Measurements from ENCODE around the gene CCDC159.
A peak's percentile ranks its signal among the peaks of the same experiment; 100 is the strongest.
"Not testable (repeated sequence)": the region's sequence is repeated elsewhere in the genome, so short reads cannot be mapped to it uniquely, and the experiment has no call there.

The CCDC159 gene, protein sequence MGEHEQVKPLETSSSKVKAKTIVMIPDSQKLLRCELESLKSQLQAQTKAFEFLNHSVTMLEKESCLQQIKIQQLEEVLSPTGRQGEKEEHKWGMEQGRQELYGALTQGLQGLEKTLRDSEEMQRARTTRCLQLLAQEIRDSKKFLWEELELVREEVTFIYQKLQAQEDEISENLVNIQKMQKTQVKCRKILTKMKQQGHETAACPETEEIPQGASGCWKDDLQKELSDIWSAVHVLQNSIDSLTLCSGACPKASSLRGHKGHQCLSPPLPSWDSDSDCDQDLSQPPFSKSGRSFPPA

DNA sequence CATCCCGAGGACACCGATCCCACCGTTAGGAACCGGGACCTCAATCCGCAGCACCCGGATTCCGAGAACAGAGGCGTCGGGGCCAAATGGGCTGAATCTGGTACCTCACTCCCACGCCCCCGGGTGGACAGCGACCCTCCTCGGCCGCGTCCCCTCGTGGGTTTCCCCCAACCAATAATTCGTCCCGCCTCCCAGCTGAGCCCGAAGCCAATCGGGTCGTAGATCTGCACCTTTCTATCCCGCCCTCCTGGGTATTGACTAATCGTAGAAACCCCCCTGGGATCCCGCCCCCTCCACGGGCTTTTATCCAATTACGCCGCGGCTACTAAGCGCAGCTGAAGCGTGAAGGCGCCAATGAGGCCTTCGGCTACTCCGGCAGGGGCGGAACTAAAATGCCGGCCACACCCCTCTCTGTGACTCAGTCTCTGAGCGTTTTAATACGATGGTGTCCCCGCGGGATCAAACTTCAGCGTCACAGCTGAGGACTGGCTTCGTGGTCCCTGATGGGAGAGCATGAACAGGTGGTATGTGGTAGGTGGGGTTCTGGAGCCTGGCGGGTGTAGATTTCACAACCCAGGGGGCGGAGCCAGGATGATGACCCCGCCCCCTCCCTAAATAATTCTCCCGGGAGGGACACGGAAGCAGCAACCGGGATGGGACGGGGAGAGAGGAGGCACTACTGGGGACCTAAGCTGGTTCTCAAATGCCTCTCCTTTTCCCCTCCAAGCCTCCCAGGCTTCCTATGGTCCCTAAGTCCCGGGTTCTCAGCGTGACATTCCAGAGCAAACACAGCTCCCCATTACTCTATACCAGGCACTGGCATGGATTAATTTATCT lies at the start of gene CCDC159, which contains the start of gene TMEM205:
CCDC159 (plus strand) TSS at position 416 of the 837 bp plus-strand sequence; CDS start at position 504, 88 bp downstream.
TMEM205 (minus strand) TSS at position 165 of the 837 bp plus-strand sequence. CDS start 649 bp downstream, outside the sequence.
- DNase-seq = peak; percentile 90 to 97 (median 94)

DNA sequence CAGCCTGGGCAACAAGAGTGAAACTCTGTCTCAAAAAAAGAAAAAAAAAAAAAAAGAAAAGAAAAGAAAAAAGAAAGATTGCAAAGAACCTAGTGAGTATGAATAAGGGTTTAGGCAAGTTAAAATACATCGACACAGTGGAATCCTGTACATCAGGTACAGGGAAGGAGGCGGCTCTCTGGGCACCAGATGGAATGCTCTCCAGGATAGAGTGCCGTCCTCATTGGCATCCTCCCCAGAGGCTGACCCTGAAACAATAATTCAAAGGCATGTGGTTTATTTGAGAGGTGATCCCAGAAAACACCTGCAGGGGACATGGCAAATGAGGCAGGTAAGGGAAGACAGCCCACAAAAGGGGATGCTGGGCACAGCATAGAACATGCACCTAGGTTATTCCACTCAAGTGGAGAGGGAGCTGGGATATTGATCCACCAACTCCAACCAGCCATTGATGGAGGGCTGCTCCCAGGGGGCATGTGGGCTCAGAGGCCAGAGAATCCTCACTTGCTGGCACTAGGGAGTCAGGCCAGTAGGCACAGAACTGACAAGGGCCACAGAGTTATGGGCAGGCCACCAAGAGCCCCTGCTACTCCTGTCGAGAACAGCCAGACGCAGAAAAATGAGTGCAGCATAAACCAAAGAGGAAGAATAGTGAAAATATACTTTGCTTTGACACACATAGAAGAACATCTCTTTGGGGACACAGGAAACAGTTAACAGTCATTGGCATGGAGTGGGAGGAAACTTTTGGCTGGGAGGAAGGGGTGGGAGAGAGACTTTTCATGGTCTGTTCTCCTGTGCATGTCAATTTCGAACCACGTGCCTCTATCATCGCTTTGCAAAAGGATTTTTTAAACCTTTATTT lies 46.1 kb upstream of the CCDC159 start:
- DNase-seq = no peak

DNA sequence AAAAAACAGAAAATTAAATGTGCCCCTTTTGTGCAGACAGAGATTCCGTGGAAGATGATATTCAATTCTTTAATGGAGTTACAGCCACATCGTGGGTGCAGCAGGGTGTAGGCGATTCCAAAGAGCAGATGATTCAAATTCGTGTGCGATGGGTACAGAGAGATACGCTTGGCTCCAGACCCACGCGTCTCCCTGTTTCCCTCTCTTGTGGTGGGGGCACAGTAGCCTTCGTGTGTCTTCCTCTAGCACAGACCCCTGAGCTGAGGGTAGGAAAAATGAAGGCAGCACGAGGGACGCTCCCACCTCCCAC lies 45.6 kb upstream of the CCDC159 start:
- DNase-seq = no peak

DNA sequence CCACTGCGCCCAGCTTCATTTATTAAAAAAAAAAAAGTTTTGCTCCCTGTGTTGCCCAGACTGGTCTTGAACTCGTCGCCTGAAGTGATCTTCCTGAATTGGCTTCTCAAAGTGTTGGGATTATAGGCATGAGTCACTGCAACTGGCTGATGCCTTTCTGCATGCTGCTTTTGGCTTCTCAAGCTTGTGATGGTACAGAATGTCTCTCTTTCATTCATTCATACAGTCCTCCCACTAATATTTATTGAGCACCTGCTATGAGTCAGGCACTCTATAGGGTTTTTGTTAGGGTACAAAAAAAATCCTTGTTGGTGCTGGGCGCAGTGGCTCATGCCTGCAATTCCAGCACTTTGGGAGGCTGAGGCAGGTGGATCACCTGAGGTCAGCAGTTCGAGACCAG lies 41.4 kb upstream of the CCDC159 start:
- no peak for DNase-seq

DNA sequence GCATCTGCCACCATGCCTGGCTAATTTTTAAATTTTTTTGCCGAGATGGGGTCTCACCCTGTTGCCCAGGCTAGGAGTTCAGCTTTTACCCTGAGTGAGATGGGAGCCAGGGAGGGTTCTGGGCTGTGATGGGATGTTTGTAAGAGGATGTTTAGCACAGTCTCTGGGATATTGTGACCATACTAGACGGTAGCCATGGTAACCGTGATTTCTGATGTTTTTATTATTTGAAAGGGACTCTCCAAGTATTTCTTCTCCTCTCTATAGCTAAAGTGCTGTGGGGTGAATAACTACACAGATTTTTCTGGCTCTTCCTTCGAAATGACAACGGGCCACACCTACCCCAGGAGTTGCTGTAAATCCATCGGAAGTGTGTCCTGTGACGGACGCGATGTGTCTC lies 40.0 kb upstream of the CCDC159 start:
- DNase-seq = no peak

DNA sequence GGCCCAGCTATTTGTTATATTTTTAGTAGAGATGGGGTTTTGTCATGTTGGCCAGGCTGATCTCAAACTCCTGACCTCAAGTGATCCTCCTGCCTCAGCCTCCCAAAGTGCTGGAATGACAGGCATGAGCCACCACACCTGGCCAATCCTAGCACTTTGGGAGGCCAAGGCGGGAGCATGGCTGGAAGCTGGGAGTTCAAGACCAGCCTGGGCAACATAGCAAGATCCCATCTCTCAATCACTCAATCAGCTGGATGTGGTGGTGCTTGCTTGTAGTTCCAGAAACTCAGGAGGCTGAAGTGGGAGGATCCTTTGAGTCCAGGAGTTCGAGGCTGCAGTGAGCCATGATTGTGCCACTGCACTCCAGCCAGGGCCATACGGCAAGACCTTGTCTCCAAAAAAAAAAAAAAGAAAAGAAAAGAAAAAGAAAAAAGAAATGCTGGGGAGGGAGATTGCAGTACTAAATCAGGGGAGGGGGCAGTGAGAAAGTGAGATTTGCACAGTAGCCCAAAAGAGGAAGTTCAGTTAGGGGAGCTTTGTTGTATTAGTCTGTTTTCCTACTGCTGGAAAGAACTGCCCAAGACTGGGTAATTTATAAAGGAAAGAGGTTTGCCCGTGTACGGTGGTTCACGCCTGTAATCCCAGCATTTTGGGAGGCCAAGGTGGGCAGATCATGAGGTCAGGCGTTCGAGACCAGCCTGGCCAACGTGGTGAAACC lies 25.9 kb upstream of the CCDC159 start:
- DNase-seq = not testable (repeated sequence)

DNA sequence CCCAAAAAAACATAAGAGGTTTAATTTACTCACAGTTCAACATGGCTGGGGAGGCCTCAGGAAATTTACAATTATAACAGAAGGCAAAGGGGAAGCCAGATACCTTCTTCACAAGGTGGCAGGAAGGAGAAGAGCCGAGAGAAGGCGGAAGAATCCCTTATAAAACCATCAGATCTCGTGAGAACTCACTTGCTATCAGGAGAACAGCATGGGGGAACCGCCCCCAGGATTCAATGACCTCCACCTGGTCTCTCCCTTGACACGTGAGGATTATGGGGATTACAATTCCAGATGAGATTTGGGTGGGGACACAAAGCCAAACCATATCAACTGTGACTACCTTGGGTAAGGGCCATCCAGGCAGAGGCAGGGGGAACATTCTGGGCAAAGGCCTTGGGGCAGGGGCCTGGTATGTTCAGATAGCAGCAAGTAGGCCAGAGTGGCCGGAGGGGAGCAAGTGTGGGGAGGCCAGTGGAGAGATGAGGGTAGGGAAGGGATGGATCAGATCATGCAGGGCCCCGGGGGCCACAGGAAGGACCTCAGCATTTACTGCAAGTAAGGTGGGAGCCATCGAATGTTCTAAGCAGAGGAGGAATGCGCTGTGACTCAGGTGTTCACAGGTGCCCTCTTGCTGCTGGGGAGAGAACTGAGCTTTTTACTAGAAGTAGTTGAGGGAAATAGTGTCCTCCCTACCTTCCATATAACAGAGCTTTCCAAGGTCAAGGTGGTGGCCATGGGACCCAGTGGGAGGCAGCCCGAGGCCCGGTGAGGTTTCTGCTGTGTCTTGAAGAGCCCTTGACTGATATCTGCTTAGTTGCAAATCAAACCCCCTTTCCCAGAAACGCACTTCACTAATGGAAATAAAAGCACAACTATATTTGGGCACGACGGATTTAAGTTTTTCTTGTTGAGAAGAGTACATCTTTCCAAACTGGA lies 24.9 kb upstream of the CCDC159 start:
- no peak for DNase-seq

DNA sequence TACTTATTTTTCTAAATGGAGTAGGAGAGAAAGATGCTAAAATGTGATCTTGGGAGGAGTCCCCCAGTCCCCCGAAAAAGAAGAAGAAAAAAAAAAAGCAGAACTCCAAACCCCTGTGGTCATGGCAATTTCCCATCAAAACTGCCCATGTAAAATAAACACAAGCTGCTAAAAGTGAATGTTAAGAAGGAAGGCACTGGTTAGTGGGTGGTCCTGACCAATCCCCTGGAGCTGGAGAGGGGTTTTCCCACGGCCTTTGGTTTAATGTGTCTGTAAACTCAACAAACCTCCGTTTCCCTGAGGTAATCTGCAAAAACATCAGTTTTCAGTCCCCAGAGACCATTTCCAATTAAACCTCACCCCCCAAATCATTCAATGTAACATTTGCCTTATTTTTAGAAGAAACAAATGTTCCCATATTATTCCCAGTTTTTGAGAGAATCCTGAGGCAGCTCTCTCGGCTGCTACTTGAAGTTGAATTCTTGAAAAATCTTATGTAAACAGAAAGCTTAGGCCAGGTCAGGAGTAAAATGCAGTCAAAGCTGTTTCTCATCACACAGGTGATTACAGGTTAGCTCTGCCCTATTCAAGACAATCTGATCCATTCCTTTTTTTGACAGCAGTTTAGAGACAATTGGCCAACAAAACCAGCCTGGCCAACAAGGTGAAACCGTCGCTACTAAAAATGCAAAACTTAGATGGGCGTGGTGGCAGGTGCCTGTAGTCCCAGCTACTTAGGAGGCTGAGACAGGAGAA lies 23.9 kb upstream of the CCDC159 start:
- no peak for DNase-seq

DNA sequence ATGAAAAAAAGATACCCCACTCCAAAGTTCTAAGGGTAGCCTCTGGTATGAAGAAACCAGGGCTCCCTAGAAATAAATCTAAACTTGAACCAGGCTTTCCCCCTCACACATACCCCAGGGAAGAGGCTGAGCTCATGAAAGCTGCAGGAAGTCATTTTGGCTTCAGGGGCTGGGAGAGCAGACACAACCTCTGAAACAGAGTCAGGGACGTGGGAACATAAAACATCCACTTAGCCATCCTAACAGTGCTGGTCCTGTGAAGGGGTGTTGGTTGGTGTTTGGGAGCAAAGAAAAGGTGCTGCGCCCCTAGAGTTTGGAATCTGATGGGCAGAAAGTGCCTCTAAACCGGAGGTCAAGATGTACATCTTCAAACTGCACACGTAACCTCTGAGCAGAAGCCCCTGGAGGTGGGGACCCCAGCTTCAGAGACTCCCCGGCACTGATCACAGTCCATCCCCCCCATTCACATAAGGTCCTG lies 22.7 kb upstream of the CCDC159 start:
- no peak for DNase-seq

DNA sequence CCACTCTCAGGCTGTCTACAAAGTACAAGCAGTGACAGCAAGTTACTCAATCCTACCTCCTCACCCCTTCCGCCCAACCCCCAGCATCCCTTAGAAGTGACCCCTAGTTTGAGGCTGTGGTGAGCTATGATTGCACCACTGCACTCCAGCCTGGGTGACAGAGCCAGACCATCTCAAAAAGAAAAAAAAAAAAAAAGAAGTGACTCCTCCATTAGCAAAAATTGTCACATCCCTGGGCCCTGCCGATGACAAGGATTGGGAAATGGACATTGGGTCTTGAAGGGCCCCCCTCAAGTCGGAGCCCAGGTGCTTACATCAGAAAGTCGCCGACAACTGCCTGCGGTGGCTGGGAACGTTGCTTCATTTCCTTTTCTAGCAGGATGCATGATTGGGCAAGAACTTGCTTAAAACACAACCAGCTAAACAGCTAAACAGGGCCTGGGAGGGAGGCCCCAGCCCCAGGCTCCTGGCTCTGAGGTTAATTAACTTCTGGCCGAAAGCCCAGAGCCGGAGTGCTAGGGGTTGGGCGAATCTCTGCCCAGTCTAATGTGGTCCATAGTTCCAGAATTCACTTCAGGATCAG lies 22.1 kb upstream of the CCDC159 start:
- peak in 1 of 4 experiments; percentile 18 for DNase-seq

DNA sequence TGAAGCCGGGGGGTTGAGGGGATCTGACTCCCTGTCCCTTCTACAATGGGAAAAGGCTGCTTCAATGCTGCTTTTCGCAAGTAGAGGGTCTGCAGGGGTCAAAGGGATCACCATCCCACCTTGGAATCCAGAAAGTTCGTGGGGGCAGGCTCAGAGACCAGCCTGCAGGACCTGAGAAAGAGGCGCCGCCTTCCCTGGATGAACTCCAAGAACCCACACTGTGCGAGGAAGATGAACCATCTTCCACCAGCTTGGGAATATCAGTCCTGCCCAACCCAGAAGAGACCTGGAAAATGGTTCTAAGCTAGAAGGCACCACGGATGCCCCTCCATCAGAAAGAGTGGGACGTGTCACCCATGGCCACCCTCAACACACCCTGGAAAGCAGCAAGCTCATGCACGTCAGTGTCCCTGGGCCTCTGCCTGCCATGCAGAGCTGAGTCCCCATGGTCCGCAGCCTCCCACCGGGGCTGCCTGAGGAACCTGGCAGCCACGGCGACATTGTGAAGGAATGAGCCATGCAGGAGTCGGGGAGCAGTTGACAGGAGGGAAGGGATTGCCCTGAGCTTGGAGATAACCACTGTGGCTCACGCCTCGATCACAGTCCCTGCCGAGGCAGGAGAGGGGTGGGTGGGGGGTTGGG lies 21.4 kb upstream of the CCDC159 start:
- no peak for DNase-seq

DNA sequence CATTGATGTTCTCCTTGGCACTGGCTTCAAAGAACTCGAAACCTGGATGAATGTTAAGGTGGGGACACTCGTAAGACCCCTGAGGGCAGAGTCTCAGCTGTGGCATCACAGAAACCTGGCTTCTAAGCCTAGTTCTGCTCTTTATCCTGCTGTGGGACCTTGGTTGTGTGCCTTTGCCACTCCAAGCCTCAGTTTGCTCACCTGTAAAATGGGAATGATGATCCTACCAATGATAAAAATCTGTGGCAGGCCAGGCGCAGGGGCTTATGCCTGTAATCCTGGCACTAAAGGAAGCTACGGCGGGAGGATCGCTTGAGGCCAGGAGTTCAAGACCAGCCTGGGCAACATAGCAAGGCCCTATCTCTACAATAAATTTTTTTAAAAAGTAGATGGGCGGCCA lies 20.8 kb upstream of the CCDC159 start:
- DNase-seq = no peak

DNA sequence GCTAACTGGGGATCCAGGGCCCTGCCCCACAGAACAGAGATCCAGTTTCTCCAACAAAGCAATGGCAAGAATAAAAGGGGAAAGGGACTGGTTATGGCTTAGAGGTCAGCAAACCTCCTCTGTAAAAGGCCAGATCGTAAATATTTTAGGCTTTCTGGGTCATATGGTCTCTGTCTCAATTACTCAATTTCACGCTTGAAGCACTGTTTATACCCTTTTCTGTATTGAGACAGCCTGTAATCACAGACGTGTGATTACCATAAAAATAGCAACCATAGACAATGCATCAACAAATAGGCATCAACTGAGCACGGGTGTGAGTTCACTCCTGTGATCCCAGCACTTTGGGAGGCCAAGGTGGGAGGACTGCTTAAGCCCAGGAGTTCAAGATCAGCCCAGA lies 16.2 kb upstream of the CCDC159 start:
- DNase-seq = no peak

DNA sequence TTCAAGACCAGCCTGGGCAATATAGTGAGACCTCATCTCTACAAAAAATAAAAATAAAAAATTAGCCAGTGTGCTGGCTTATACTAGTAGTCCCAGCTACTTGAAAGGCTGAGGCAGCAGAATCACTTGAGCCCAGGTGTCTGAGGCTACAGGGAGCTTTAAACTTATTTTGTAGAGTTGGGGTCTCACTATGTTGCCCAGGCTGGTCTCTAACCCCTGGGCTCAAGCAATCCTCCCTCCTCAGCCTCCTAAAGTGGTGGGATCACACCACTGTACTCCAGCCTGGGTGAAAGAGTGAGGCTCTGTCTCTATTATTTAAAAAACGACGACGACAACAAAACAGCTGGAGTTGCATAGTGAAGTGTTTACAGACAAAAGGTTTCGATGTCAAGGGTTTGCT lies 14.8 kb upstream of the CCDC159 start:
- DNase-seq = no peak

DNA sequence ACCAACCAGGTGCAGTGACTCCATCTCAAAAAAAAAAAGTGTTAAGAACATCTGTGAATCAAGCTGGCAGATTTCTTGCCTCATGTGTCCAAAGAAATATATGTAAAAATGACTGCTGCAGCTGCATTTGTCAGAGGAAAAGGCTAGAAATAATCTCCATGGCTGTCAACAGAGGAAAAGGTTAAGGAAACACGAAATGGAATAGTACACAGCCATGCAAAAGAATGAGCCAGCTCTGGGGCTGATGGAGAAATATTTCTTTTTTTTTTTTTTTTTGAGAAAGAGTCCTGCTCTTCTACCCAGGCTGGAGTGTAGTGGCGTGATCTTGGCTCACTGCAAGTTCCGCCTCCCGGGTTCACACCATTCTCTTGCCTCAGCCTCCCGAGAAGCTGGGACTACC lies 13.5 kb upstream of the CCDC159 start:
- DNase-seq = no peak

DNA sequence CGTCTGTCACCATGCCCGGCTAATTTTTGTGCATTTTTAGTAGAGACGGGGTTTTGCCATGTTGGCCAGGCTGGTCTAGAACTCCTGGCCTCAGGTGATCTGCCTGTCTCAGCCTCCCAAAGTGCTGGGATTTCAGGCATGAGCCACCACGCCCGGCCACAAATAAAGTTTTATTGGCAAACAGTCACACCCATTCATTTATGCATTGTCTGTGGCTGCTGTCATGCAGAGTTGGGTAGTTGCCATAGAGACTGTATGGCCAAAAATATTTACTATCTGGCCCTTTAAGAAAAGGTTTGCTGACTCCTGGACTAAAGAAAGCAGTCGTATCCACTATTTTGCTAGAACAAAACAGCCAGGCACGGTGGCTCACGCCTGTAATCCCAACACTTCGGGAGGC lies 12.5 kb upstream of the CCDC159 start:
- not testable (repeated sequence) for DNase-seq

DNA sequence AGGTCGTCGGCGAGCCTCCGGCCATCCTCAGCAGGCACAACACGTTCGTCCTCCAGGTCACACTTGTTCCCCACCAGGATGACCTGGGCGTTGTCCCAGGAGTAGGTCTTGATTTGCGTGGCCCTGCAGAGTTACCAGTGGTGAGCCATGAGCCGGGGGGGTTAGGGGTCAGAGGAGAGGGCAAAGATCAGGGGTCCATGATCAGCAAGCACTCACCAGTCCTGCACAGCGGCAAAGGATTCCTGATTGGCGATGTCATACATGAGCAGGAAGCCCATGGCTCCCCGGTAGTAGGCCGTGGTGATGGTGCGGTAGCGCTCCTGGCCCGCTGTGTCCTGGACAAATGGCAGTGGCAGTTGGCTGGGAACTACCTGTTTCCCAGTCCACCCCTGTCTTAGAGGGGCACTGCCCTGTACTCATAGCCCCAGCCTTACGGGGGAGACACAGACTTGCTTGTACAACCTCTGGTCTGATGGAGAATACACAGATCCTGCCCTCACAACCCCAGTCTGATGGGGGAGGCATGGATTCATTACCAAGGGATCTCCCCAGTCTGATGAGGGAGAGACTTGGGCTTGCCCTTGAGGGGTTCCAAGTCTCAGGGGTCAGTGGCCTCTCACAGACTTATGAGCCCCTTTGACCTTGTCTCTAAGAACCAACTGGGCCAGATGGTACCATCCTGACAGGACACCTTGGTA lies 10.7 kb upstream of the CCDC159 start:
- DNase-seq = no peak

DNA sequence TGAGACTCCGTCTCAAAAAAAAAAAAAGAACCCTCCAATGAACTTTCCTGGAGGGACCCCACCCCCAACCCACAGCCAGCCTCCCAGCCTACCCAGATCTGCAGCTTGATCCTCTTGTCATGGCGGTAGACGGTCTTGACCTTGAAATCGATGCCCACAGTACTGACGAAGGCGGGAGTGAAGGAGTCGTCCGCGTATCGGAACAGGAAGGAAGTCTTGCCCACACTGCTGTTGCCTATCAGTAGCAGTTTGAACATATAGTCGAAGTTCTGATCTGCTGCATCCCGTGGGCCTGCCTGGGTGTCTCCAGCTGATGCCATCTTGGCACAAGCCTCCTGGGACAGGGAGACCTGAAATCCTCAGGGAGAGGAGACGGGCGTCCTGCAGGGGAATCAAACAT lies 9.2 kb upstream of the CCDC159 start:
- DNase-seq = no peak

DNA sequence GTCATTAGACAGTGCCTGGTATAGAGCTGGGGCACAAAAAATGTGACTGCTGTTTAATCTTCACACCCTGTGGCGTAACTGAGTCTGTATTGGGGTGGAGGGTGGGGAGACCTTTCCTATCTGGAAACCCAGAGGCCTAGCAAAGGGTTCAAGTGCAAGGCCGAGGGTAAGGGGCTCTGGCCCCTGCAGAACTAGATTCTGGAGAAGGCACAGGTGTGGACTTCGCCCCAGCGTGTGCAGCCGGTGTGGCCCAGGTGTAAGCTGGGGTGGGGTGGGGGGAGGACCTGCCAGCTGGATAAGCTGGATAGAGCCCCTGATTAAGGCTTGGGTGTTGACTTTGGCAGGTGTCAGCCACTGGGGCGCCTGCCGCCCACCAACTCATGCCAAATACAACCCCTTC lies 8.2 kb upstream of the CCDC159 start:
- no peak for DNase-seq

Measured in activated naive CD4-positive, alpha-beta T cell (primary cell).